ENCODE results near the gene PNMT. TPM values are rescaled to one million over a fixed set of nuclear protein-coding genes. Genes with fewer than 3 reads are reported as not detected.
"Not testable (repeated sequence)": the region's sequence is repeated elsewhere in the genome, so short reads cannot be mapped to it uniquely, and the experiment has no call there.

PNMT gene
- total and polyA plus RNA-seq, 2 donors (not counting 1 experiment from before 2014, with no cell fraction given): 0.13 to 0.76 TPM

DNA sequence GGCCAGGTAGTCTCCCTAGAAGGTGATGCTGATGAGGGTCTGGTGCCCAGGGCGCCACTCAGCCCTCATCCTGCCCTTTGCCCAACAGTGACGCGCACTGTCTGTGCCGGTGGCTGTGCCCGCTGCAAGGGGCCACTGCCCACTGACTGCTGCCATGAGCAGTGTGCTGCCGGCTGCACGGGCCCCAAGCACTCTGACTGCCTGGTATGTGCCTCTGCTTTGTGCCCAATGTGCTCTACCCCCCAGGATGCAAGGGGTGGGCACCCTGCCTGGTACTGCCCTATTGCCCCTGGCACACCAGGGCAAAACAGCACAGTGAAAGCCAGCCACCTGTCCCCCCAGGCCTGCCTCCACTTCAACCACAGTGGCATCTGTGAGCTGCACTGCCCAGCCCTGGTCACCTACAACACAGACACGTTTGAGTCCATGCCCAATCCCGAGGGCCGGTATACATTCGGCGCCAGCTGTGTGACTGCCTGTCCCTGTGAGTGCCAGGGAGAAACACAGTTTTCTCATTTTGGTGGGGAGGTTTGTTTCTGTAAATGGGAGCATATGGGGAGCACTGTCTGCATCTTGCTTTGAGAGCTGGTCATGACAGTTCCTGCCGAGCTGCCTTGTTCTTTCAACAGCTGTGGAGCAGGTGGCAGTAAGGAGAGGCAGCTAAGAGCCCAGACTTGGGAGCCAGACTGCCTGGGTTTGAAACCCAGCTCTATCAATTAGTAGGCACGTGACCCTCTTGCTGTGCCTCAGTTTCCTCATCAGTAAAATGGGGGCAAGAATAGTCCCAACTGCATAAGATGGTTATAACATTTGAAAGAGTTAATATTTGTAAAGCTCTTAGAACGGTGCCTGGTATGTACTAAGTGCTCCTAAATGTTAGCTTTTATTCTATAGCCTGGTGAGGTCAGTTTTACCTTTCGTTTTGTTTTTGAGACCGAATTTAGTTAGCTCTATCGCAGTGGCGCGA, 42.0 kb downstream of the PNMT start:
- no peaks in the 10 kb centered on the region for H3K9me3 ChIP-seq (ENCODE audit: control extremely low read depth in 1 of 3, control insufficient read depth in 2 of 3, insufficient read depth in 1 of 3, low read length in 2 of 3)
- H3K36me3 ChIP-seq (replicated peaks in 1 of 2; ENCODE audit: control extremely low read depth in 1 of 2, control insufficient read depth in 1 of 2, extremely low read depth in 1 of 2, insufficient read depth in 2 of 2, low read length in 1 of 2): no peaks in the 10 kb centered on the region
- H3K27me3 ChIP-seq (replicated peaks in 1 of 4; ENCODE audit: control extremely low read depth in 1 of 4, control insufficient read depth in 3 of 4, insufficient read depth in 4 of 4, low read length in 3 of 4): no peaks in the 10 kb centered on the region
- no peak overlapping the region for H3K4me3 ChIP-seq (ENCODE audit: control extremely low read depth in 1 of 5, extremely low read depth in 1 of 5, insufficient read depth in 1 of 5, low read depth in 2 of 5, low read length in 4 of 5)
- H3K79me2 ChIP-seq (ENCODE audit: control insufficient read depth, insufficient read depth, low read length): no peaks in the 10 kb centered on the region
- H3K9me3 Mint-ChIP-seq (ENCODE audit: insufficient read depth): no peaks in the 10 kb centered on the region
- H3K27me3 Mint-ChIP-seq: no peaks in the 10 kb centered on the region
- ATAC-seq (ENCODE audit: low read depth): no peak
- DNase-seq: no peak
- H2AFZ ChIP-seq (ENCODE audit: insufficient read depth, low read depth, low read length, poor library complexity, severe bottlenecking): no peak overlapping the region
- no peaks in the 10 kb centered on the region for H4K20me1 ChIP-seq (ENCODE audit: control insufficient read depth, insufficient read depth, low read length, poor library complexity, severe bottlenecking)
- H3K27ac Mint-ChIP-seq: no peak overlapping the region
- H3K4me2 ChIP-seq (replicated peaks; ENCODE audit: low read depth, low read length, poor library complexity, severe bottlenecking): no peak overlapping the region
- no peak overlapping the region for H3K4me3 Mint-ChIP-seq
- intact Hi-C loops (cut with micrococcal nuclease): no loop called here
- ChIA-PET POLR2A (no interaction called here), CTCF (interaction anchor here (1.1 kb wide), 1 partner anchor 56 kb away, joined by 5 read pairs; no protein-coding TSS in a partner anchor)
- no peak for TF ChIP-seq EZH2 (IDR thresholded peaks at IDR 0.05; ENCODE audit: borderline replicate concordance, insufficient read depth, low read depth, low read length, poor library complexity, severe bottlenecking)
- TF ChIP-seq, protein P1, sequence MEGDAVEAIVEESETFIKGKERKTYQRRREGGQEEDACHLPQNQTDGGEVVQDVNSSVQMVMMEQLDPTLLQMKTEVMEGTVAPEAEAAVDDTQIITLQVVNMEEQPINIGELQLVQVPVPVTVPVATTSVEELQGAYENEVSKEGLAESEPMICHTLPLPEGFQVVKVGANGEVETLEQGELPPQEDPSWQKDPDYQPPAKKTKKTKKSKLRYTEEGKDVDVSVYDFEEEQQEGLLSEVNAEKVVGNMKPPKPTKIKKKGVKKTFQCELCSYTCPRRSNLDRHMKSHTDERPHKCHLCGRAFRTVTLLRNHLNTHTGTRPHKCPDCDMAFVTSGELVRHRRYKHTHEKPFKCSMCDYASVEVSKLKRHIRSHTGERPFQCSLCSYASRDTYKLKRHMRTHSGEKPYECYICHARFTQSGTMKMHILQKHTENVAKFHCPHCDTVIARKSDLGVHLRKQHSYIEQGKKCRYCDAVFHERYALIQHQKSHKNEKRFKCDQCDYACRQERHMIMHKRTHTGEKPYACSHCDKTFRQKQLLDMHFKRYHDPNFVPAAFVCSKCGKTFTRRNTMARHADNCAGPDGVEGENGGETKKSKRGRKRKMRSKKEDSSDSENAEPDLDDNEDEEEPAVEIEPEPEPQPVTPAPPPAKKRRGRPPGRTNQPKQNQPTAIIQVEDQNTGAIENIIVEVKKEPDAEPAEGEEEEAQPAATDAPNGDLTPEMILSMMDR (IDR thresholded peaks at IDR 0.05): no peak
- no peak overlapping the region for H3K27ac ChIP-seq (ENCODE audit: low read length in 2 of 2)
- peaks cover 12 to 19% of the 10 kb centered on the region in 2 donors for H3K4me1 ChIP-seq (ENCODE audit: control insufficient read depth in 2 of 2, insufficient read depth in 2 of 2, low read length in 2 of 2)
- WGBS (ENCODE audit: insufficient coverage): 94% methylated on average over 17 of the region's 20 CpGs
- no peak overlapping the region for H3K9ac ChIP-seq (ENCODE audit: low read length)
- H3K4me1 Mint-ChIP-seq: peaks cover 9% of the 10 kb centered on the region

DNA sequence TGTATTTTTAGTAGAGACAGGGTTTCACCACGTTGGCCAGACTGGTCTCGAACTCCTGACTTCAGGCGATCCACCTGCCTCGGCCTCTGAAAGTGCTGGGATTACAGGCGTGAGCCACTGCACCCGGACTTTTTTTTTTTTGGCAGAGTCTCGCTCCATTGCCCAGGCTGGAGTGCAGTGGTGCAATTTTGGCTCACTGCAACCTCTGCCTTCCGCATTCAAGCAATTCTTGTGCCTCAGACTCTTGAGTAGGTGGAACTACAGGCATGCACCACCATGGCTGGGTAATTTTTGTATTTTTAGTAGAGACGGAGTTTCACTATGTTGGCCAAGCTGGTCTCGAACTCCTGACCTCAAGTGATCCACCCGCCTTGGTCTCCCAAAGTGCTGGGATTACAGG, 42.8 kb downstream of the PNMT start:
- CTCF ChIA-PET: interaction anchor here (1.1 kb wide), 1 partner anchor 57 kb away, joined by 5 read pairs; no protein-coding TSS in a partner anchor
- ATAC-seq (ENCODE audit: low read depth); H3K9me3 Mint-ChIP-seq (ENCODE audit: insufficient read depth); intact Hi-C loops (cut with micrococcal nuclease); H3K4me3 ChIP-seq (ENCODE audit: control extremely low read depth in 1 of 5, extremely low read depth in 1 of 5, insufficient read depth in 1 of 5, low read depth in 2 of 5, low read length in 4 of 5); H3K27me3 ChIP-seq (replicated peaks in 1 of 4; ENCODE audit: control extremely low read depth in 1 of 4, control insufficient read depth in 3 of 4, insufficient read depth in 4 of 4, low read length in 3 of 4); H3K4me1 Mint-ChIP-seq; H4K20me1 ChIP-seq (ENCODE audit: control insufficient read depth, insufficient read depth, low read length, poor library complexity, severe bottlenecking); H2AFZ ChIP-seq (ENCODE audit: insufficient read depth, low read depth, low read length, poor library complexity, severe bottlenecking); H3K9ac ChIP-seq (ENCODE audit: low read length); H3K27ac Mint-ChIP-seq; POLR2A ChIA-PET; H3K9me3 ChIP-seq (ENCODE audit: control extremely low read depth in 1 of 3, control insufficient read depth in 2 of 3, insufficient read depth in 1 of 3, low read length in 2 of 3); H3K4me3 Mint-ChIP-seq; DNase-seq; H3K27ac ChIP-seq (ENCODE audit: low read length in 2 of 2); H3K36me3 ChIP-seq (replicated peaks in 1 of 2; ENCODE audit: control extremely low read depth in 1 of 2, control insufficient read depth in 1 of 2, extremely low read depth in 1 of 2, insufficient read depth in 2 of 2, low read length in 1 of 2); H3K27me3 Mint-ChIP-seq; H3K79me2 ChIP-seq (ENCODE audit: control insufficient read depth, insufficient read depth, low read length); H3K4me2 ChIP-seq (replicated peaks; ENCODE audit: low read depth, low read length, poor library complexity, severe bottlenecking): not testable (repeated sequence)
- H3K4me1 ChIP-seq (ENCODE audit: control insufficient read depth in 2 of 2, insufficient read depth in 2 of 2, low read length in 2 of 2): peaks cover 12 to 19% of the 10 kb centered on the region in 2 donors
- WGBS (ENCODE audit: insufficient coverage): 93% methylated on average over 11 of the region's 11 CpGs
